Measurements from ENCODE around the gene HNRNPA2B1.
A peak's percentile ranks its signal among the peaks of the same experiment; 100 is the strongest.

HNRNPA2B1 gene

GRCh38 chr7:26200444-26201246 is at the start of gene HNRNPA2B1:
HNRNPA2B1 (minus strand) TSS chr7:26200746; CDS start chr7:26200577, 169 bp downstream.
- TF ChIP-seq ZFP30 (CRISPR knock-in tag; IDR thresholded peaks at IDR 0.05) (no peak), PPARA (CRISPR knock-in tag; IDR thresholded peaks at IDR 0.05; ENCODE audit: borderline replicate concordance) (no peak), PATZ1 (CRISPR knock-in tag; IDR thresholded peaks at IDR 0.05; ENCODE audit: borderline replicate concordance) (peak; percentile 94), TSHZ2 (CRISPR knock-in tag; IDR thresholded peaks at IDR 0.05) (0 out of 2 replicates have a peak, but pooled peaks have one; percentile 11), ESRRG (CRISPR knock-in tag; IDR thresholded peaks at IDR 0.05) (no peak), SNAI2 (CRISPR knock-in tag; IDR thresholded peaks at IDR 0.05) (no peak; the same call in 1 of the 2 replicates), ZNF565 (CRISPR knock-in tag; conservative IDR thresholded peaks at IDR 0.05; ENCODE audit: low read depth) (no peak), GLIS3 (CRISPR knock-in tag; IDR thresholded peaks at IDR 0.05) (peak; percentile 88; the same call in 1 of the 2 replicates), TCF4 (CRISPR knock-in tag; IDR thresholded peaks at IDR 0.05; ENCODE audit: borderline replicate concordance) (no peak), ZNF70 (CRISPR knock-in tag; IDR thresholded peaks at IDR 0.05) (0 out of 2 replicates have a peak, but pooled peaks have one; percentile 9), ZNF8 (CRISPR knock-in tag; IDR thresholded peaks at IDR 0.05) (no peak), CREB5 (CRISPR knock-in tag; IDR thresholded peaks at IDR 0.05; ENCODE audit: low read depth) (no peak), POU6F1 (CRISPR knock-in tag; IDR thresholded peaks at IDR 0.05; ENCODE audit: borderline replicate concordance, low read depth) (no peak), ISL1 (CRISPR knock-in tag; IDR thresholded peaks at IDR 0.05) (no peak), ZC3H10 (CRISPR knock-in tag; IDR thresholded peaks at IDR 0.05) (peak; percentile 65; the same call in 1 of the 2 replicates), CSDC2 (CRISPR knock-in tag; IDR thresholded peaks at IDR 0.05) (no peak), ZFP3 (CRISPR knock-in tag; IDR thresholded peaks at IDR 0.05) (no peak), RARB (CRISPR knock-in tag; IDR thresholded peaks at IDR 0.05) (no peak), CSRNP3 (CRISPR knock-in tag; IDR thresholded peaks at IDR 0.05) (no peak; the same call in 1 of the 2 replicates), ARNTL (CRISPR knock-in tag; IDR thresholded peaks at IDR 0.05; ENCODE audit: borderline replicate concordance, low read depth) (no peak), TOX (CRISPR knock-in tag; IDR thresholded peaks at IDR 0.05; ENCODE audit: borderline replicate concordance) (no peak), BACH2 (CRISPR knock-in tag; IDR thresholded peaks at IDR 0.05; ENCODE audit: borderline replicate concordance) (no peak), OSR1 (CRISPR knock-in tag; IDR thresholded peaks at IDR 0.05) (no peak)
- peak; percentile 82 for ATAC-seq

- no peak for ATAC-seq
- TF ChIP-seq GLIS3 (CRISPR knock-in tag; IDR thresholded peaks at IDR 0.05): no peak
- no peak for TF ChIP-seq ISL1 (CRISPR knock-in tag; IDR thresholded peaks at IDR 0.05)
- TF ChIP-seq BACH2 (CRISPR knock-in tag; IDR thresholded peaks at IDR 0.05; ENCODE audit: borderline replicate concordance): no peak
- no peak for TF ChIP-seq PPARA (CRISPR knock-in tag; IDR thresholded peaks at IDR 0.05; ENCODE audit: borderline replicate concordance)
- no peak for TF ChIP-seq TSHZ2 (CRISPR knock-in tag; IDR thresholded peaks at IDR 0.05)
- TF ChIP-seq TOX (CRISPR knock-in tag; IDR thresholded peaks at IDR 0.05; ENCODE audit: borderline replicate concordance): no peak
- TF ChIP-seq CSRNP3 (CRISPR knock-in tag; IDR thresholded peaks at IDR 0.05): no peak
Observed at GRCh38 chr7:26250239-26250638, 49.7 kb upstream of the HNRNPA2B1 start.
